GM23338 (cell line): Measurements from ENCODE around the gene EIF4E2. TPM values are rescaled to one million over a fixed set of nuclear protein-coding genes. Genes with fewer than 3 reads are reported as not detected.

Experiments
- ATAC-seq: fragments of 200-7000 bp; cut with Tn5 transposase; 3 replicates; pipeline ENCODE4 v1.9.1; 2020
- DNase-seq: peaks from one replicate; pipeline ENCODE4 v3.0.0-alpha.2; 2015; ENCODE audit warnings: low spot score
- H2AFZ ChIP-seq: fragments of 200-600 bp; sonication (generic); 2 replicates; pipeline ENCODE4 v1.8.0; 2016; ENCODE audit warnings: antibody characterized with exemption, mild to moderate bottlenecking, moderate library complexity
- H3F3A ChIP-seq: fragments of 200-600 bp; sonication (generic); replicated peaks from 2 replicates; pipeline ENCODE4 v1.8.0; 2017; ENCODE audit warnings: antibody characterized with exemption, mixed run types, low read depth
- H3K27ac ChIP-seq: fragments of 200-600 bp; sonication (generic); 2 replicates; pipeline ENCODE4 v1.6.1; 2016; ENCODE audit warnings: low read depth
- H3K27me3 ChIP-seq: fragments of 200-600 bp; sonication (generic); 2 replicates; pipeline ENCODE4 v1.8.0; 2016; ENCODE audit warnings: mild to moderate bottlenecking, mixed run types, moderate library complexity; ENCODE audit not compliant: insufficient read depth
- H3K36me3 ChIP-seq: fragments of 200-600 bp; sonication (generic); 2 replicates; pipeline ENCODE4 v1.8.0; 2016; ENCODE audit warnings: mild to moderate bottlenecking; ENCODE audit not compliant: insufficient read depth
- H3K4me1 ChIP-seq: fragments of 200-600 bp; sonication (generic); 2 replicates; pipeline ENCODE4 v1.8.0; 2016; ENCODE audit warnings: mild to moderate bottlenecking, moderate library complexity; ENCODE audit not compliant: insufficient read depth
- H3K4me2 ChIP-seq: fragments of 200-600 bp; sonication (generic); 2 replicates; pipeline ENCODE4 v1.7.1; 2017; ENCODE audit warnings: mixed run types
- H3K4me3 ChIP-seq: fragments of 200-600 bp; sonication (generic); 2 replicates; pipeline ENCODE4 v1.6.1; 2016; ENCODE audit warnings: mixed run types
- H3K79me2 ChIP-seq: fragments of 200-600 bp; sonication (generic); replicated peaks from 2 replicates; pipeline ENCODE4 v1.8.0; 2017; ENCODE audit warnings: mild to moderate bottlenecking; ENCODE audit not compliant: insufficient read depth
- H3K9me2 ChIP-seq: fragments of 200-600 bp; sonication (generic); 2 replicates; pipeline ENCODE4 v1.8.0; 2017; ENCODE audit not compliant: insufficient read depth
- H4K20me1 ChIP-seq: fragments of 200-600 bp; sonication (generic); replicated peaks from 2 replicates; pipeline ENCODE4 v1.8.0; 2017; ENCODE audit warnings: mild to moderate bottlenecking; ENCODE audit not compliant: insufficient read depth
- H3K27ac Mint-ChIP-seq: 2 replicates; pipeline ENCODE4 v1.8.0; 2020; ENCODE audit warnings: inconsistent platforms, mild to moderate bottlenecking, moderate library complexity, mixed read lengths
- H3K27me3 Mint-ChIP-seq: 3 replicates; pipeline ENCODE4 v1.8.0; 2022; ENCODE audit warnings: low read depth, mild to moderate bottlenecking, moderate library complexity, mixed read lengths, inconsistent platforms; ENCODE audit not compliant: insufficient read depth, poor library complexity
- H3K36me3 Mint-ChIP-seq: 3 replicates; pipeline ENCODE4 v1.8.0; 2021; ENCODE audit warnings: low read depth, mild to moderate bottlenecking, inconsistent platforms, moderate library complexity, mixed read lengths
- H3K4me1 Mint-ChIP-seq: 3 replicates; pipeline ENCODE4 v1.8.0; 2020; ENCODE audit warnings: mild to moderate bottlenecking, inconsistent platforms, mixed read lengths
- H3K4me3 Mint-ChIP-seq: 3 replicates; pipeline ENCODE4 v1.8.0; 2021; ENCODE audit warnings: moderate library complexity, mild to moderate bottlenecking, inconsistent platforms, mixed read lengths
- H3K9me3 Mint-ChIP-seq: 3 replicates; pipeline ENCODE4 v1.8.0; 2020; ENCODE audit warnings: moderate library complexity, mild to moderate bottlenecking, inconsistent platforms, mixed read lengths
- CREB1 ChIP-seq: fragments of 250-450 bp; sonication (Bioruptor Pico); IDR thresholded peaks from 2 replicates; pipeline ENCODE4 v1.5.0; 2020; ENCODE audit warnings: low read depth, mild to moderate bottlenecking, moderate library complexity
- EZH2 ChIP-seq: fragments of 200-600 bp; sonication (generic); IDR thresholded peaks from one replicate; pipeline ENCODE4 v1.8.0; 2017; ENCODE audit warnings: antibody characterized with exemption, mild to moderate bottlenecking, low read depth; ENCODE audit not compliant: unreplicated experiment
- EZH2phosphoT487 ChIP-seq: fragments of 200-600 bp; sonication (generic); IDR thresholded peaks from one replicate; pipeline ENCODE4 v1.8.1; 2018; ENCODE audit warnings: antibody characterized with exemption; ENCODE audit not compliant: unreplicated experiment
- JUNB ChIP-seq: IDR thresholded peaks from one replicate; pipeline ENCODE4 v1.6.1; 2016; ENCODE audit warnings: antibody characterized with exemption; ENCODE audit not compliant: unreplicated experiment
- NANOG ChIP-seq: IDR thresholded peaks from 2 replicates; pipeline ENCODE4 v1.6.1; 2016; ENCODE audit warnings: antibody characterized with exemption, borderline replicate concordance
- POLR2AphosphoS5 ChIP-seq: IDR thresholded peaks from 2 replicates; pipeline ENCODE4 v1.6.1; 2016; ENCODE audit warnings: antibody characterized with exemption, low read depth
- STAT1 ChIP-seq: IDR thresholded peaks from one replicate; pipeline ENCODE4 v1.6.1; 2016; ENCODE audit warnings: antibody characterized with exemption; ENCODE audit not compliant: unreplicated experiment
- ZNF114 ChIP-seq: fragments of 250-450 bp; sonication (Bioruptor Pico); IDR thresholded peaks from 2 replicates; pipeline ENCODE4 v1.5.0; 2020; ENCODE audit warnings: mild to moderate bottlenecking, moderate library complexity
- ZNF331 ChIP-seq: fragments of 250-450 bp; sonication (Bioruptor Pico); IDR thresholded peaks from 2 replicates; pipeline ENCODE4 v1.5.0; 2020; ENCODE audit warnings: low read depth, mild to moderate bottlenecking, moderate library complexity
- polyA plus RNA-seq: library from polyadenylated mRNA; unstranded; fragments of >200 nt; fragmentation: Nextera tagmentation; extraction: Ambion mirVana; gene quantifications from 2 replicates; pipeline ENCODE4 v1.2.1, GENCODE V29; 2016
- total RNA-seq: library from RNA; depleted of rRNA; stranded (reverse); fragments of >200 nt; shearing (Covaris generic); gene quantifications from 2 replicates; pipeline ENCODE4 v1.2.3, GENCODE V29; 2014
- TF ChIP-seq, protein P1 (sequence below), 2 experiments: fragments of 200-600 bp in 1 of 2; sonication (generic) in 1 of 2; conservative IDR thresholded peaks; 2 replicates each; pipeline versions ENCODE4 v1.5.1 to v1.6.1; 2016 to 2017; ENCODE audit warnings: antibody characterized with exemption in 2 of 2, low read depth in 2 of 2, mild to moderate bottlenecking in 2 of 2, moderate library complexity in 1 of 2
- TF ChIP-seq, protein P2 (sequence below): IDR thresholded peaks from 2 replicates; pipeline ENCODE4 v1.6.1; 2016; ENCODE audit warnings: antibody characterized with exemption
- TF ChIP-seq, protein P3 (sequence below): IDR thresholded peaks from one replicate; pipeline ENCODE4 v1.6.1; 2018; ENCODE audit warnings: antibody characterized with exemption; ENCODE audit not compliant: unreplicated experiment

The EIF4E2 gene
- total and polyA plus RNA-seq, 2 experiments from 2014 or later = 68.1 to 152 TPM

DNA sequence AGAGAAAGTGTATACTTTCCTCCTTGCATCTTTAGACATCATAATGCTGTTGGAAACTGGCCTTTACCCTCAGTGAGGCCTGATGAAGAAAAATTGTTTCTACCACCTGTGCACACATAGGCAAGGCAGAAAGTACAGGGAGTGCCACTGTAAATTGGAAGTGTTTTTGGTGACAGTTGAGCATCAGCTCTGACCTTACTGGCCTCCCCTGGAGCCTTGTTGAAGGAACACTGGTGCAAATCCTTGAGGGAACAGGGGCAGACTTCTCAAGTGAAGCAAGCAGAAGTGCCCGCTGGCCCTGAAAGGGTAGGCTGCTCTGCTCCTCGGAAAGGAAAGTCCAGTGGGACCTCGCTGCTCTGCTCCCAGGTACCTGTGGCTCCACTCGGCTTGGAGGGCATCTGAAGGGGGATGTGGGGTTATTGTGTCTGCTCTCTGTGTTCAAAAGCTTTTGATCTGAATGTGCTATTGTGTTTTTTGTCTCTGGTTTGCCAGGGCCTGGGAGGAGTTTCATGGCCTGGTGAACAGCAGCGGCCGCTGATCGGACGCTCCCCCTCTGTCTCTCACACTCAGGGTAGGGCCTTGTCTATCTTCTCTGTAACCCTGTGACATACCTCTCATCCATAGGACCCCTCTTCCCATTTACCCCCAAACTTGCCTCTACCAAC is 23.4 kb downstream of the EIF4E2 start:
- TF ChIP-seq EZH2 (no peak), POLR2AphosphoS5 (no peak)
- Histone ChIP-seq H3K4me3 (no peak overlapping the region), H3K4me2 (no peak overlapping the region), H3F3A (no peaks in the 10 kb centered on the region), H4K20me1 (peaks cover 6% of the 10 kb centered on the region; the same call in 1 of the 2 replicates), H2AFZ (no peak overlapping the region), H3K36me3 (peaks cover 8% of the 10 kb centered on the region), H3K9me2 (no peaks in the 10 kb centered on the region), H3K27me3 (no peaks in the 10 kb centered on the region), H3K27ac (no peak overlapping the region), H3K79me2 (no peaks in the 10 kb centered on the region), H3K4me1 (no peaks in the 10 kb centered on the region)
- DNase-seq = no peak
- no peaks in the 10 kb centered on the region for H3K9me3 Mint-ChIP-seq
- H3K27me3 Mint-ChIP-seq = no peaks in the 10 kb centered on the region
- H3K27ac Mint-ChIP-seq = no peak overlapping the region
- H3K4me3 Mint-ChIP-seq = no peak overlapping the region
- ATAC-seq = no peak
- 0 out of 3 replicates have a peak, but pooled peaks cover 2% of the 10 kb centered on the region for H3K4me1 Mint-ChIP-seq
- H3K36me3 Mint-ChIP-seq = peaks cover 39% of the 10 kb centered on the region

DNA sequence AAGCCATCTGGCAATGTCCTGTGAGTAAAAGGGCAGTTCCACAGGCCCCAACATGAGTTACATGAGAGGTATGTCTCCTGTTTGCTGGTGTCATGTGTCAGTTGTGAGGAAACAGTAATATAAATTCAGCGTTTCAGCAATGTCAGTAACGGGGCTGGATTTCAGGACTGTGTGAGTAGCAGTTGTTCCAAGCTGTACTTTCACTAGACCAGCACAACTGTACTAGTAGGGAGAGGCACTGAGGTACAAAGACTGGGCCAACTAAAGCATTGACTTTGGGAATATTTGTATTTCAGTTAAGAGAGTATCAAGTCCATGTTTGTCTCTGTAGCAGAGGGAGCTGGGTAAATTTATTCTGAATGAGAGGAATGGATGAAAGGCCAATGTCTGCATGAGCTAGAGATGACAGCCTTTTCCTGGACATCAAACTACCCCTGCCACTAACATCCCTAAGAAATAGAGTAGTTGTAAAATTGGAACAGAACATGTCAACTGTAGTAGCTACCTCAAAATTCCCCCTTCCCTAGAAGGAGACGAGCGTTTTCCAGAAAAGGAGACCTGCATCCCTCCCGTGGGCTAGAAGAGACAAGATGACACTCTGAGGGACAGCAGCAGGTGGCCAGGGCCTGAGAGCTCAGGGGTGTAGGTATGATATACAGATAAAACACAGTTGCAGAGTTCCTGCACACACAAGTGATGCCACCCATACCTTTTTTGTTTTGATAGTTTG is 24.4 kb downstream of the EIF4E2 start:
- Histone ChIP-seq H3K36me3 (peaks cover 2% of the 10 kb centered on the region), H3K4me2 (no peak overlapping the region), H3K27ac (no peak overlapping the region), H2AFZ (no peak overlapping the region), H3K4me3 (no peak overlapping the region), H3K4me1 (no peaks in the 10 kb centered on the region), H3K9me2 (no peaks in the 10 kb centered on the region), H3F3A (no peaks in the 10 kb centered on the region), H4K20me1 (peaks cover 4% of the 10 kb centered on the region; the same call in 1 of the 2 replicates), H3K79me2 (no peaks in the 10 kb centered on the region), H3K27me3 (no peaks in the 10 kb centered on the region)
- DNase-seq (no peak), ATAC-seq (no peak)
- Mint-ChIP-seq H3K9me3 (no peaks in the 10 kb centered on the region), H3K27ac (no peak overlapping the region), H3K4me3 (no peak overlapping the region), H3K4me1 (no peaks in the 10 kb centered on the region), H3K36me3 (peaks cover 31% of the 10 kb centered on the region), H3K27me3 (no peaks in the 10 kb centered on the region)
- TF ChIP-seq ZNF114 (CRISPR knock-in tag) (no peak), ZNF331 (CRISPR knock-in tag) (no peak), STAT1 (no peak), NANOG (no peak), POLR2AphosphoS5 (no peak), JUNB (no peak), EZH2phosphoT487 (no peak), CREB1 (CRISPR knock-in tag) (no peak), EZH2 (no peak)
- TF ChIP-seq, protein P1, sequence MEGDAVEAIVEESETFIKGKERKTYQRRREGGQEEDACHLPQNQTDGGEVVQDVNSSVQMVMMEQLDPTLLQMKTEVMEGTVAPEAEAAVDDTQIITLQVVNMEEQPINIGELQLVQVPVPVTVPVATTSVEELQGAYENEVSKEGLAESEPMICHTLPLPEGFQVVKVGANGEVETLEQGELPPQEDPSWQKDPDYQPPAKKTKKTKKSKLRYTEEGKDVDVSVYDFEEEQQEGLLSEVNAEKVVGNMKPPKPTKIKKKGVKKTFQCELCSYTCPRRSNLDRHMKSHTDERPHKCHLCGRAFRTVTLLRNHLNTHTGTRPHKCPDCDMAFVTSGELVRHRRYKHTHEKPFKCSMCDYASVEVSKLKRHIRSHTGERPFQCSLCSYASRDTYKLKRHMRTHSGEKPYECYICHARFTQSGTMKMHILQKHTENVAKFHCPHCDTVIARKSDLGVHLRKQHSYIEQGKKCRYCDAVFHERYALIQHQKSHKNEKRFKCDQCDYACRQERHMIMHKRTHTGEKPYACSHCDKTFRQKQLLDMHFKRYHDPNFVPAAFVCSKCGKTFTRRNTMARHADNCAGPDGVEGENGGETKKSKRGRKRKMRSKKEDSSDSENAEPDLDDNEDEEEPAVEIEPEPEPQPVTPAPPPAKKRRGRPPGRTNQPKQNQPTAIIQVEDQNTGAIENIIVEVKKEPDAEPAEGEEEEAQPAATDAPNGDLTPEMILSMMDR (conservative IDR thresholded peaks at IDR 0.05; ENCODE audit: low read depth in 2 of 2) = no peak
- TF ChIP-seq, protein P2, sequence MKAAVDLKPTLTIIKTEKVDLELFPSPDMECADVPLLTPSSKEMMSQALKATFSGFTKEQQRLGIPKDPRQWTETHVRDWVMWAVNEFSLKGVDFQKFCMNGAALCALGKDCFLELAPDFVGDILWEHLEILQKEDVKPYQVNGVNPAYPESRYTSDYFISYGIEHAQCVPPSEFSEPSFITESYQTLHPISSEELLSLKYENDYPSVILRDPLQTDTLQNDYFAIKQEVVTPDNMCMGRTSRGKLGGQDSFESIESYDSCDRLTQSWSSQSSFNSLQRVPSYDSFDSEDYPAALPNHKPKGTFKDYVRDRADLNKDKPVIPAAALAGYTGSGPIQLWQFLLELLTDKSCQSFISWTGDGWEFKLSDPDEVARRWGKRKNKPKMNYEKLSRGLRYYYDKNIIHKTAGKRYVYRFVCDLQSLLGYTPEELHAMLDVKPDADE = no peak
- TF ChIP-seq, protein P3, sequence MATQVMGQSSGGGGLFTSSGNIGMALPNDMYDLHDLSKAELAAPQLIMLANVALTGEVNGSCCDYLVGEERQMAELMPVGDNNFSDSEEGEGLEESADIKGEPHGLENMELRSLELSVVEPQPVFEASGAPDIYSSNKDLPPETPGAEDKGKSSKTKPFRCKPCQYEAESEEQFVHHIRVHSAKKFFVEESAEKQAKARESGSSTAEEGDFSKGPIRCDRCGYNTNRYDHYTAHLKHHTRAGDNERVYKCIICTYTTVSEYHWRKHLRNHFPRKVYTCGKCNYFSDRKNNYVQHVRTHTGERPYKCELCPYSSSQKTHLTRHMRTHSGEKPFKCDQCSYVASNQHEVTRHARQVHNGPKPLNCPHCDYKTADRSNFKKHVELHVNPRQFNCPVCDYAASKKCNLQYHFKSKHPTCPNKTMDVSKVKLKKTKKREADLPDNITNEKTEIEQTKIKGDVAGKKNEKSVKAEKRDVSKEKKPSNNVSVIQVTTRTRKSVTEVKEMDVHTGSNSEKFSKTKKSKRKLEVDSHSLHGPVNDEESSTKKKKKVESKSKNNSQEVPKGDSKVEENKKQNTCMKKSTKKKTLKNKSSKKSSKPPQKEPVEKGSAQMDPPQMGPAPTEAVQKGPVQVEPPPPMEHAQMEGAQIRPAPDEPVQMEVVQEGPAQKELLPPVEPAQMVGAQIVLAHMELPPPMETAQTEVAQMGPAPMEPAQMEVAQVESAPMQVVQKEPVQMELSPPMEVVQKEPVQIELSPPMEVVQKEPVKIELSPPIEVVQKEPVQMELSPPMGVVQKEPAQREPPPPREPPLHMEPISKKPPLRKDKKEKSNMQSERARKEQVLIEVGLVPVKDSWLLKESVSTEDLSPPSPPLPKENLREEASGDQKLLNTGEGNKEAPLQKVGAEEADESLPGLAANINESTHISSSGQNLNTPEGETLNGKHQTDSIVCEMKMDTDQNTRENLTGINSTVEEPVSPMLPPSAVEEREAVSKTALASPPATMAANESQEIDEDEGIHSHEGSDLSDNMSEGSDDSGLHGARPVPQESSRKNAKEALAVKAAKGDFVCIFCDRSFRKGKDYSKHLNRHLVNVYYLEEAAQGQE = no peak
